K562 (cell line): ENCODE data around the gene USP32. TPM values are rescaled to one million over a fixed set of nuclear protein-coding genes. Genes with fewer than 3 reads are reported as not detected.

Experiments
- KLF6 ChIP-seq: fragments of 250-450 bp; sonication (Bioruptor Pico); IDR thresholded peaks from 2 replicates; pipeline ENCODE4 v1.4.0; 2020; ENCODE audit warnings: mild to moderate bottlenecking, moderate library complexity, borderline replicate concordance
- NR4A1 ChIP-seq, 2 experiments: fragments of 250-450 bp in 1 of 2; fragments of 450-650 bp in 1 of 2; sonication (Bioruptor Pico) in 1 of 2; IDR thresholded peaks; 2 replicates each; pipeline versions ENCODE4 v1.4.0 to v1.6.1; 2016 to 2020; ENCODE audit warnings: mild to moderate bottlenecking in 2 of 2, missing compliant biosample characterization in 1 of 2, missing genetic modification characterization in 1 of 2, moderate library complexity in 1 of 2
- PHF20 ChIP-seq: fragments of 450-650 bp; IDR thresholded peaks from 2 replicates; pipeline ENCODE4 v1.6.1; 2018; ENCODE audit not compliant: partially characterized antibody
- RBM15 ChIP-seq: fragments of 200-400 bp; formaldehyde crosslinking; IDR thresholded peaks from 2 replicates; pipeline ENCODE4 v1.6.1; 2018; ENCODE audit warnings: mild to moderate bottlenecking, low read length, moderate library complexity; ENCODE audit not compliant: insufficient read depth
- SETDB1 ChIP-seq: IDR thresholded peaks from one replicate; pipeline ENCODE4 v1.6.1; 2012; ENCODE audit warnings: low read length, control low read depth, inconsistent platforms
- ZNF175 ChIP-seq: fragments of 200-800 bp; sonication (Bioruptor generic); IDR thresholded peaks from 2 replicates; pipeline ENCODE4 v1.6.1; 2016; ENCODE audit warnings: low read depth, mild to moderate bottlenecking, missing genetic modification characterization, missing compliant biosample characterization
- ZNF282 ChIP-seq: sonication (generic); formaldehyde crosslinking; IDR thresholded peaks from 2 replicates; pipeline ENCODE4 v1.8.1; 2023; ENCODE audit warnings: missing genetic modification reagents
- ZNF764 ChIP-seq: fragments of 250-450 bp; sonication (Bioruptor Pico); IDR thresholded peaks from 2 replicates; pipeline ENCODE4 v1.4.0; 2020; ENCODE audit warnings: low read depth, mild to moderate bottlenecking, moderate library complexity
- polyA plus RNA-seq, 8 experiments: library from polyadenylated mRNA; depleted of rRNA in 4 of 8; stranded (reverse) in 5 of 8; unstranded in 3 of 8; fragments of >200 nt; fragmentation: Nextera tagmentation in 2 of 8; fragmentation: Illumina TruSeq in 1 of 8; extraction: Ambion mirVana in 2 of 8; extraction: Trizol in 1 of 8; gene quantifications; 2 replicates each; pipeline versions ENCODE4 v1.2.1 to v1.2.3, GENCODE V29; 2011 to 2014; ENCODE audit warnings: inconsistent platforms in 1 of 8, missing spikeins in 1 of 8
- total RNA-seq, 7 experiments: library from RNA; depleted of rRNA in 6 of 7; stranded (reverse); fragments of >200 nt in 6 of 7; fragmentation: Illumina TruSeq in 2 of 7; extraction: Trizol in 2 of 7; gene quantifications; 2 replicates each; pipeline versions ENCODE4 v1.2.1 to v1.2.3, GENCODE V29; 2011 to 2021; ENCODE audit warnings: low replicate concordance in 1 of 7
- TF ChIP-seq, protein P1 (sequence below): fragments of 250-450 bp; sonication (Bioruptor Pico); IDR thresholded peaks from 2 replicates; pipeline ENCODE4 v1.4.0; 2020
- TF ChIP-seq, protein P2 (sequence below): fragments of 250-450 bp; sonication (Bioruptor Pico); IDR thresholded peaks from 2 replicates; pipeline ENCODE4 v1.5.0; 2020; ENCODE audit warnings: mild to moderate bottlenecking, borderline replicate concordance
- TF ChIP-seq, protein P3 (sequence below): fragments of 250-450 bp; sonication (Bioruptor Pico); IDR thresholded peaks from 2 replicates; pipeline ENCODE4 v1.5.0; 2022; ENCODE audit warnings: mild to moderate bottlenecking
- TF ChIP-seq, protein P4 (sequence below): fragments of 250-450 bp; sonication (Bioruptor Pico); IDR thresholded peaks from 2 replicates; pipeline ENCODE4 v1.4.0; 2020
- TF ChIP-seq, protein P5 (sequence below): sonication (generic); formaldehyde crosslinking; IDR thresholded peaks from 2 replicates; pipeline ENCODE4 v1.8.0; 2022; ENCODE audit warnings: mild to moderate bottlenecking, missing genetic modification reagents

USP32 gene
- total and polyA plus RNA-seq, 9 of the 15 experiments (the other 6 are each of a cell fraction or from before 2014, with no cell fraction given) = 18.0 to 69.3 (median 47.1) TPM

DNA sequence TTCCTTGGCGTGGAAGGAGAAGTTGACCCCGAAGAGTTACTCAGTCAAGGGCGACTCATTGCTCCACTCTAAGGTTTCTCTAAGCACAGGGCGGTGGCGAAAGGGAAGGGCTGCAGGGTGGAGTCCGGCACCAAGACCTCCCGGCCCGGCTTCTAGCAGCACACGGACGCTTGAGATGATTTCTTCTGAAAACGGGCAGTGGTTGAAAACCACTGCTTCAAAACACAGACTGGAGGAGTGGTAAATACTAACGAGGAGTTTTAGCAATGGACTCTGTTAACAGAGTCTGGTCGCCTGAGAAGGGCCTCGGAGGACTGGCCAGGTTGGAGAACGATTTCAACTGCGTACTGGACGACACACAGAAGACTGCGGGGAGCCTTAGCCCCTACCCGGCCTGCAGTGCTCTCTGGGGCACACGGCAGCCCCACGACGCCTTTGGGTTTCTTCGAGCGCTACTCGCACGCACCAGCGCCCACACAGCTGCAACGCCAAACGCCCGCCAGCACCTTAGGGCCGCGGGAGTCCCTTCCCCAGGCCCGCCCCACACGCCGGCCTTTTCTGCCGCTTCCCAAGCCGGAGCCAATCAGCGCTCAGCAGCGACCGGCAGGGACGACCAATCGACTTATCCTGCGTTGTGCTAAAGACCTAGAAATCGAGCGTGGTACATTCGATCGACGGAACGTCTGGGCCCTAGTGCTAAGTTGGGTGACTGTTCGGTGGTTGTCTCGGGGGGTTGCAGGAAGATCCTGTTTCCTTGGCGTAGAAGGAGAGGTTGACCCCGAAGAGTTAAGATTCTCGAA, 256.6 kb downstream of the USP32 start (continued):
- TF ChIP-seq, protein P1, sequence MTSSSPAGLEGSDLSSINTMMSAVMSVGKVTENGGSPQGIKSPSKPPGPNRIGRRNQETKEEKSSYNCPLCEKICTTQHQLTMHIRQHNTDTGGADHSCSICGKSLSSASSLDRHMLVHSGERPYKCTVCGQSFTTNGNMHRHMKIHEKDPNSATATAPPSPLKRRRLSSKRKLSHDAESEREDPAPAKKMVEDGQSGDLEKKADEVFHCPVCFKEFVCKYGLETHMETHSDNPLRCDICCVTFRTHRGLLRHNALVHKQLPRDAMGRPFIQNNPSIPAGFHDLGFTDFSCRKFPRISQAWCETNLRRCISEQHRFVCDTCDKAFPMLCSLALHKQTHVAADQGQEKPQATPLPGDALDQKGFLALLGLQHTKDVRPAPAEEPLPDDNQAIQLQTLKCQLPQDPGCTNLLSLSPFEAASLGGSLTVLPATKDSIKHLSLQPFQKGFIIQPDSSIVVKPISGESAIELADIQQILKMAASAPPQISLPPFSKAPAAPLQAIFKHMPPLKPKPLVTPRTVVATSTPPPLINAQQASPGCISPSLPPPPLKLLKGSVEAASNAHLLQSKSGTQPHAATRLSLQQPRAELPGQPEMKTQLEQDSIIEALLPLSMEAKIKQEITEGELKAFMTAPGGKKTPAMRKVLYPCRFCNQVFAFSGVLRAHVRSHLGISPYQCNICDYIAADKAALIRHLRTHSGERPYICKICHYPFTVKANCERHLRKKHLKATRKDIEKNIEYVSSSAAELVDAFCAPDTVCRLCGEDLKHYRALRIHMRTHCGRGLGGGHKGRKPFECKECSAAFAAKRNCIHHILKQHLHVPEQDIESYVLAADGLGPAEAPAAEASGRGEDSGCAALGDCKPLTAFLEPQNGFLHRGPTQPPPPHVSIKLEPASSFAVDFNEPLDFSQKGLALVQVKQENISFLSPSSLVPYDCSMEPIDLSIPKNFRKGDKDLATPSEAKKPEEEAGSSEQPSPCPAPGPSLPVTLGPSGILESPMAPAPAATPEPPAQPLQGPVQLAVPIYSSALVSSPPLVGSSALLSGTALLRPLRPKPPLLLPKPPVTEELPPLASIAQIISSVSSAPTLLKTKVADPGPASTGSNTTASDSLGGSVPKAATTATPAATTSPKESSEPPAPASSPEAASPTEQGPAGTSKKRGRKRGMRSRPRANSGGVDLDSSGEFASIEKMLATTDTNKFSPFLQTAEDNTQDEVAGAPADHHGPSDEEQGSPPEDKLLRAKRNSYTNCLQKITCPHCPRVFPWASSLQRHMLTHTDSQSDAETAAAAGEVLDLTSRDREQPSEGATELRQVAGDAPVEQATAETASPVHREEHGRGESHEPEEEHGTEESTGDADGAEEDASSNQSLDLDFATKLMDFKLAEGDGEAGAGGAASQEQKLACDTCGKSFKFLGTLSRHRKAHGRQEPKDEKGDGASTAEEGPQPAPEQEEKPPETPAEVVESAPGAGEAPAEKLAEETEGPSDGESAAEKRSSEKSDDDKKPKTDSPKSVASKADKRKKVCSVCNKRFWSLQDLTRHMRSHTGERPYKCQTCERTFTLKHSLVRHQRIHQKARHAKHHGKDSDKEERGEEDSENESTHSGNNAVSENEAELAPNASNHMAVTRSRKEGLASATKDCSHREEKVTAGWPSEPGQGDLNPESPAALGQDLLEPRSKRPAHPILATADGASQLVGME (CRISPR knock-in tag) = no peak
- TF ChIP-seq, protein P2, sequence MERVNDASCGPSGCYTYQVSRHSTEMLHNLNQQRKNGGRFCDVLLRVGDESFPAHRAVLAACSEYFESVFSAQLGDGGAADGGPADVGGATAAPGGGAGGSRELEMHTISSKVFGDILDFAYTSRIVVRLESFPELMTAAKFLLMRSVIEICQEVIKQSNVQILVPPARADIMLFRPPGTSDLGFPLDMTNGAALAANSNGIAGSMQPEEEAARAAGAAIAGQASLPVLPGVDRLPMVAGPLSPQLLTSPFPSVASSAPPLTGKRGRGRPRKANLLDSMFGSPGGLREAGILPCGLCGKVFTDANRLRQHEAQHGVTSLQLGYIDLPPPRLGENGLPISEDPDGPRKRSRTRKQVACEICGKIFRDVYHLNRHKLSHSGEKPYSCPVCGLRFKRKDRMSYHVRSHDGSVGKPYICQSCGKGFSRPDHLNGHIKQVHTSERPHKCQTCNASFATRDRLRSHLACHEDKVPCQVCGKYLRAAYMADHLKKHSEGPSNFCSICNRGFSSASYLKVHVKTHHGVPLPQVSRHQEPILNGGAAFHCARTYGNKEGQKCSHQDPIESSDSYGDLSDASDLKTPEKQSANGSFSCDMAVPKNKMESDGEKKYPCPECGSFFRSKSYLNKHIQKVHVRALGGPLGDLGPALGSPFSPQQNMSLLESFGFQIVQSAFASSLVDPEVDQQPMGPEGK (CRISPR knock-in tag) = no peak
- TF ChIP-seq RBM15 = no peak
- no peak for TF ChIP-seq PHF20
- TF ChIP-seq, protein P3, sequence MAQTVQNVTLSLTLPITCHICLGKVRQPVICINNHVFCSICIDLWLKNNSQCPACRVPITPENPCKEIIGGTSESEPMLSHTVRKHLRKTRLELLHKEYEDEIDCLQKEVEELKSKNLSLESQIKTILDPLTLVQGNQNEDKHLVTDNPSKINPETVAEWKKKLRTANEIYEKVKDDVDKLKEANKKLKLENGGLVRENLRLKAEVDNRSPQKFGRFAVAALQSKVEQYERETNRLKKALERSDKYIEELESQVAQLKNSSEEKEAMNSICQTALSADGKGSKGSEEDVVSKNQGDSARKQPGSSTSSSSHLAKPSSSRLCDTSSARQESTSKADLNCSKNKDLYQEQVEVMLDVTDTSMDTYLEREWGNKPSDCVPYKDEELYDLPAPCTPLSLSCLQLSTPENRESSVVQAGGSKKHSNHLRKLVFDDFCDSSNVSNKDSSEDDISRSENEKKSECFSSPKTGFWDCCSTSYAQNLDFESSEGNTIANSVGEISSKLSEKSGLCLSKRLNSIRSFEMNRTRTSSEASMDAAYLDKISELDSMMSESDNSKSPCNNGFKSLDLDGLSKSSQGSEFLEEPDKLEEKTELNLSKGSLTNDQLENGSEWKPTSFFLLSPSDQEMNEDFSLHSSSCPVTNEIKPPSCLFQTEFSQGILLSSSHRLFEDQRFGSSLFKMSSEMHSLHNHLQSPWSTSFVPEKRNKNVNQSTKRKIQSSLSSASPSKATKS (CRISPR knock-in tag) = no peak
- TF ChIP-seq NR4A1 (CRISPR knock-in tag; IDR thresholded peaks at IDR 0.05) = no peak
- no peak for TF ChIP-seq NR4A1 (tag; IDR thresholded peaks at IDR 0.05)
- no peak for TF ChIP-seq ZNF282 (CRISPR knock-in tag)
- TF ChIP-seq, protein P4, sequence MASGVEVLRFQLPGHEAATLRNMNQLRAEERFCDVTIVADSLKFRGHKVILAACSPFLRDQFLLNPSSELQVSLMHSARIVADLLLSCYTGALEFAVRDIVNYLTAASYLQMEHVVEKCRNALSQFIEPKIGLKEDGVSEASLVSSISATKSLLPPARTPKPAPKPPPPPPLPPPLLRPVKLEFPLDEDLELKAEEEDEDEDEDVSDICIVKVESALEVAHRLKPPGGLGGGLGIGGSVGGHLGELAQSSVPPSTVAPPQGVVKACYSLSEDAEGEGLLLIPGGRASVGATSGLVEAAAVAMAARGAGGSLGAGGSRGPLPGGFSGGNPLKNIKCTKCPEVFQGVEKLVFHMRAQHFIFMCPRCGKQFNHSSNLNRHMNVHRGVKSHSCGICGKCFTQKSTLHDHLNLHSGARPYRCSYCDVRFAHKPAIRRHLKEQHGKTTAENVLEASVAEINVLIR (CRISPR knock-in tag) = no peak
- TF ChIP-seq, protein P5, sequence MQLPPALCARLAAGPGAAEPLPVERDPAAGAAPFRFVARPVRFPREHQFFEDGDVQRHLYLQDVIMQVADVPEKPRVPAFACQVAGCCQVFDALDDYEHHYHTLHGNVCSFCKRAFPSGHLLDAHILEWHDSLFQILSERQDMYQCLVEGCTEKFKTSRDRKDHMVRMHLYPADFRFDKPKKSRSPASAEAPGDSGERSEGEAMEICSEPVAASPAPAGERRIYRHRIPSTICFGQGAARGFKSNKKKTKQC = peak; percentile 72; the same call in 1 of the 2 replicates
- no peak for TF ChIP-seq ZNF764 (CRISPR knock-in tag)
- TF ChIP-seq KLF6 (CRISPR knock-in tag) = no peak
- no peak for TF ChIP-seq SETDB1
- TF ChIP-seq ZNF175 (CRISPR knock-in tag) = no peak
